ENCODE data around the gene XCL1.
"Not testable (repeated sequence)": the region's sequence is repeated elsewhere in the genome, so short reads cannot be mapped to it uniquely, and the experiment has no call there.

The XCL1 gene

GRCh38 chr1:168576245-168576688 lies at the start of gene XCL1:
Gene XCL1 (plus strand): TSS chr1:168576605. CDS start chr1:168576638, 33 bp downstream.
- not testable (repeated sequence) for DNase-seq (ENCODE audit: insufficient read length, low spot score); FAIRE-seq

GRCh38 chr1:168529518-168529917 lies 46.9 kb upstream of the XCL1 start:
- no peak for FAIRE-seq
- DNase-seq (ENCODE audit: insufficient read length, low spot score), result no peak

- DNase-seq (ENCODE audit: insufficient read length, low spot score), result no peak
- FAIRE-seq, result no peak
These were observed 44.6 kb upstream of the XCL1 start for GRCh38 chr1:168531615-168532345.

- DNase-seq (ENCODE audit: insufficient read length, low spot score), result no peak
- no peak for FAIRE-seq
These were observed 40.9 kb upstream of the XCL1 start for GRCh38 chr1:168535536-168535935.

- FAIRE-seq; DNase-seq (ENCODE audit: insufficient read length, low spot score): not testable (repeated sequence)
These were observed 35.6 kb upstream of the XCL1 start for GRCh38 chr1:168540798-168541197.

- FAIRE-seq, result not testable (repeated sequence)
These were observed 33.4 kb upstream of the XCL1 start for GRCh38 chr1:168542978-168543377.

GRCh38 chr1:168543840-168544498 lies 32.4 kb upstream of the XCL1 start, which contains the start of gene XCL2:
Gene XCL2 (minus strand): TSS chr1:168543997. CDS start chr1:168543964, 33 bp downstream.
- DNase-seq (ENCODE audit: insufficient read length, low spot score), result not testable (repeated sequence)
- FAIRE-seq, result peak; percentile 33

More at GRCh38 chr1:168542978-168543377, 33.4 kb upstream of the XCL1 start:
- DNase-seq (ENCODE audit: insufficient read length, low spot score), result not testable (repeated sequence)

- not testable (repeated sequence) for DNase-seq (ENCODE audit: insufficient read length, low spot score); FAIRE-seq
These were observed 30.5 kb upstream of the XCL1 start for GRCh38 chr1:168545678-168546552.

- not testable (repeated sequence) for FAIRE-seq; DNase-seq (ENCODE audit: insufficient read length, low spot score)
These were observed 29.9 kb upstream of the XCL1 start for GRCh38 chr1:168546553-168546895.

GRCh38 chr1:168550971-168551370 lies 25.4 kb upstream of the XCL1 start:
- no peak for FAIRE-seq

GRCh38 chr1:168551688-168552087 lies 24.7 kb upstream of the XCL1 start:
- DNase-seq (ENCODE audit: insufficient read length, low spot score) (no peak), FAIRE-seq (no peak)

More at GRCh38 chr1:168550971-168551370, 25.4 kb upstream of the XCL1 start:
- no peak for DNase-seq (ENCODE audit: insufficient read length, low spot score)

- FAIRE-seq, result no peak
- DNase-seq (ENCODE audit: insufficient read length, low spot score), result no peak
These were observed 23.4 kb upstream of the XCL1 start for GRCh38 chr1:168552961-168553360.

GRCh38 chr1:168553680-168554553 lies 22.5 kb upstream of the XCL1 start:
- DNase-seq (ENCODE audit: insufficient read length, low spot score) (no peak), FAIRE-seq (no peak)

- no peak for DNase-seq (ENCODE audit: insufficient read length, low spot score)
These were observed 21.6 kb upstream of the XCL1 start for GRCh38 chr1:168554603-168555483.

GRCh38 chr1:168555508-168556046 lies 20.8 kb upstream of the XCL1 start:
- no peak for FAIRE-seq
- no peak for DNase-seq (ENCODE audit: insufficient read length, low spot score)

More at GRCh38 chr1:168554603-168555483, 21.6 kb upstream of the XCL1 start:
- no peak for FAIRE-seq

GRCh38 chr1:168556647-168557046 lies 19.8 kb upstream of the XCL1 start:
- DNase-seq (ENCODE audit: insufficient read length, low spot score) (no peak), FAIRE-seq (no peak)

GRCh38 chr1:168560370-168560769 lies 16.0 kb upstream of the XCL1 start:
- DNase-seq (ENCODE audit: insufficient read length, low spot score) (no peak), FAIRE-seq (no peak)

- no peak for FAIRE-seq
- DNase-seq (ENCODE audit: insufficient read length, low spot score), result no peak
These were observed 14.4 kb upstream of the XCL1 start for GRCh38 chr1:168561989-168562388.

- DNase-seq (ENCODE audit: insufficient read length, low spot score), result no peak
- no peak for FAIRE-seq
These were observed 10.6 kb upstream of the XCL1 start for GRCh38 chr1:168565825-168566224.

All from HTR-8/SVneo (cell line).